Measurements from ENCODE around the gene OSBPL9. TPM values are rescaled to one million over a fixed set of nuclear protein-coding genes. Genes with fewer than 3 reads are reported as not detected.
A peak's percentile ranks its signal among the peaks of the same experiment; 100 is the strongest.

The OSBPL9 gene
- total and polyA plus RNA-seq, 2 experiments from 2014 or later, result 82.7 to 102 TPM

- Mint-ChIP-seq H3K27ac (peak overlapping the region; percentile 36; the same call in 1 of the 2 replicates), H3K4me1 (peaks cover 11% of the 10 kb centered on the region; the same call in 2 of the 3 replicates), H3K4me3 (no peak overlapping the region), H3K27me3 (ENCODE audit: insufficient read depth, low read depth, poor library complexity) (peaks cover 1% of the 10 kb centered on the region), H3K9me3 (no peaks in the 10 kb centered on the region), H3K36me3 (ENCODE audit: low read depth) (peaks cover 20% of the 10 kb centered on the region; the same call in 2 of the 3 replicates)
- DNase-seq (ENCODE audit: low spot score), result no peak
- Histone ChIP-seq H3K4me1 (ENCODE audit: insufficient read depth) (peaks cover 13% of the 10 kb centered on the region), H3K4me2 (no peak overlapping the region), H3K9me2 (ENCODE audit: insufficient read depth) (no peaks in the 10 kb centered on the region), H3F3A (replicated peaks; ENCODE audit: low read depth) (no peaks in the 10 kb centered on the region), H2AFZ (no peak overlapping the region), H3K36me3 (ENCODE audit: insufficient read depth) (no peaks in the 10 kb centered on the region), H3K79me2 (replicated peaks; ENCODE audit: insufficient read depth) (peaks cover 2% of the 10 kb centered on the region), H3K27me3 (ENCODE audit: insufficient read depth) (no peaks in the 10 kb centered on the region), H3K4me3 (no peak overlapping the region), H3K27ac (ENCODE audit: low read depth) (no peak overlapping the region), H4K20me1 (replicated peaks; ENCODE audit: insufficient read depth) (0 out of 2 replicates have a peak, but pooled peaks cover 6% of the 10 kb centered on the region)
- no peak for ATAC-seq
- no peak for TF ChIP-seq REST (IDR thresholded peaks at IDR 0.05; ENCODE audit: unreplicated experiment)
- no peak for TF ChIP-seq CTCF (conservative IDR thresholded peaks at IDR 0.05; ENCODE audit: low read depth in 2 of 2)
Measured at GRCh38 chr1:51749151-51749550, 132.3 kb downstream of the OSBPL9 start.

DNA sequence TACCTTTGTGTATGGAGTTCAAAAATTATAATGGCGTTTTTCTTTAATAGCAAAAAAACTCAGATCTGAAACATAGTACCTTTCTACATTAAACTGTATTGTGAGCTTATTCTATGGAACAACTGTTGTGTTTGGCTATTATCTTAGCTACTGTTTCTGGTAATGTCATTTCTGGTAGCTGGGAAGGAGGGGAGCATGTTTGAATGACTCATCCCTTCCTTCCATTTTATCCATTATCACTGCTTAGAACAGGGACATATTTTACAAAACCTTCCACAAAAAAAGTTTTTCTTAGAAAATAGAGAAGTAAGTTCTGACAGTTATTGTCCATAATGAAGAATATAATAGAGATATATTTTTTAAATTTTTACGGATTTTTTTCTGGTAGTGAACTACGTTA is 133.3 kb downstream of the OSBPL9 start:
- Histone ChIP-seq H3K4me3 (no peak overlapping the region), H3K27ac (ENCODE audit: low read depth) (no peak overlapping the region), H4K20me1 (replicated peaks; ENCODE audit: insufficient read depth) (0 out of 2 replicates have a peak, but pooled peaks cover 6% of the 10 kb centered on the region), H3K36me3 (ENCODE audit: insufficient read depth) (no peaks in the 10 kb centered on the region), H3K4me2 (no peak overlapping the region), H3K4me1 (ENCODE audit: insufficient read depth) (peaks cover 4% of the 10 kb centered on the region), H3K79me2 (replicated peaks; ENCODE audit: insufficient read depth) (no peaks in the 10 kb centered on the region), H3K9me2 (ENCODE audit: insufficient read depth) (no peaks in the 10 kb centered on the region), H3K27me3 (ENCODE audit: insufficient read depth) (no peaks in the 10 kb centered on the region), H2AFZ (no peak overlapping the region), H3F3A (replicated peaks; ENCODE audit: low read depth) (no peaks in the 10 kb centered on the region)
- Mint-ChIP-seq H3K27me3 (ENCODE audit: insufficient read depth, low read depth, poor library complexity) (peaks cover 1% of the 10 kb centered on the region), H3K4me3 (no peak overlapping the region), H3K9me3 (no peaks in the 10 kb centered on the region), H3K36me3 (ENCODE audit: low read depth) (peaks cover 20% of the 10 kb centered on the region; the same call in 2 of the 3 replicates), H3K27ac (no peak overlapping the region), H3K4me1 (peaks cover 2% of the 10 kb centered on the region; the same call in 2 of the 3 replicates)
- ATAC-seq (no peak), DNase-seq (ENCODE audit: low spot score) (no peak)
- TF ChIP-seq REST (IDR thresholded peaks at IDR 0.05; ENCODE audit: unreplicated experiment), result no peak
